PC-9 (cell line): ENCODE results near the gene HTR3B. TPM values are rescaled to one million over a fixed set of nuclear protein-coding genes. Genes with fewer than 3 reads are reported as not detected.

Experiments used
- Bru-seq: library from RNA; stranded (reverse); fragments of 400-500 nt; gene quantifications from one replicate; lab custom pipeline; 2021; lab: Mats Ljungman, UMichigan
- BruChase-seq, 2 experiments: library from RNA; stranded (reverse); fragments of 400-500 nt; gene quantifications; one replicate each; lab custom pipeline; 2021; lab: Mats Ljungman, UMichigan
- BruUV-seq: library from RNA; stranded (reverse); fragments of 400-500 nt; replicated peaks from 2 replicates; lab custom pipeline; 2021; lab: Mats Ljungman, UMichigan
- CTCF ChIA-PET: fragments of 300-600 bp; sonication (Branson Sonifier 250); formaldehyde crosslinking; loops from one replicate; lab custom pipeline; 2022; ENCODE audit warnings: antibody characterized with exemption; lab: Charles Lee
- POLR2A ChIA-PET: fragments of 300-600 bp; sonication (Branson Sonifier 250); formaldehyde crosslinking; loops from one replicate; lab custom pipeline; 2022; ENCODE audit warnings: antibody characterized with exemption; ENCODE audit not compliant: unreplicated experiment; lab: Charles Lee
- DNase-seq, 2 experiments: peaks; one replicate each; pipeline versions ENCODE4 v3.0.0 to v3.0.0-alpha.2; 2015 to 2022; ENCODE audit warnings: mixed read lengths in 1 of 2
- H2AFZ ChIP-seq: fragments of 200-600 bp; sonication (generic); 2 replicates; pipeline ENCODE4 v1.8.1; 2017; ENCODE audit warnings: antibody characterized with exemption
- H3F3A ChIP-seq: fragments of 200-600 bp; sonication (generic); 2 replicates; pipeline ENCODE4 v1.8.1; 2017; ENCODE audit warnings: antibody characterized with exemption, mild to moderate bottlenecking, low read depth; ENCODE audit not compliant: insufficient read depth
- H3K27ac ChIP-seq: fragments of 200-600 bp; sonication (generic); 2 replicates; pipeline ENCODE4 v1.6.1; 2016; ENCODE audit warnings: mixed run types
- H3K27me3 ChIP-seq: fragments of 200-600 bp; sonication (generic); 2 replicates; pipeline ENCODE4 v1.6.1; 2016; ENCODE audit warnings: low read depth, mixed run types; ENCODE audit not compliant: insufficient read depth
- H3K36me3 ChIP-seq: fragments of 200-600 bp; sonication (generic); 2 replicates; pipeline ENCODE4 v1.6.1; 2016; ENCODE audit warnings: low read depth, mixed run types
- H3K4me1 ChIP-seq: fragments of 200-600 bp; sonication (generic); replicated peaks from 2 replicates; pipeline ENCODE4 v1.6.1; 2016; ENCODE audit warnings: mixed run types; ENCODE audit not compliant: insufficient read depth
- H3K4me2 ChIP-seq: fragments of 200-600 bp; sonication (generic); 2 replicates; pipeline ENCODE4 v1.6.1; 2017; ENCODE audit warnings: mixed run types
- H3K4me3 ChIP-seq: fragments of 200-600 bp; sonication (generic); 2 replicates; pipeline ENCODE4 v1.6.1; 2016; ENCODE audit warnings: mixed run types
- H3K79me2 ChIP-seq: fragments of 200-600 bp; sonication (generic); 2 replicates; pipeline ENCODE4 v1.6.1; 2017; ENCODE audit warnings: low read depth, mixed run types
- H3K9me2 ChIP-seq: fragments of 200-600 bp; sonication (generic); 2 replicates; pipeline ENCODE4 v1.8.1; 2017; ENCODE audit warnings: mild to moderate bottlenecking; ENCODE audit not compliant: insufficient read depth
- H3K9me3 ChIP-seq: fragments of 200-600 bp; sonication (generic); 2 replicates; pipeline ENCODE4 v1.8.1; 2016; ENCODE audit warnings: low read depth; ENCODE audit not compliant: insufficient read depth
- H4K20me1 ChIP-seq: fragments of 200-600 bp; sonication (generic); 2 replicates; pipeline ENCODE4 v1.8.1; 2017; ENCODE audit not compliant: insufficient read depth
- CTCF ChIP-seq: fragments of 200-600 bp; sonication (generic); conservative IDR thresholded peaks from 2 replicates; pipeline ENCODE4 v1.6.1; 2017; ENCODE audit warnings: mixed run types, antibody characterized with exemption, mild to moderate bottlenecking, moderate library complexity
- EZH2 ChIP-seq: fragments of 200-600 bp; sonication (generic); IDR thresholded peaks from 2 replicates; pipeline ENCODE4 v1.8.0; 2017; ENCODE audit warnings: antibody characterized with exemption, low read depth
- intact Hi-C: fragments of 100-400 bp; cut with micrococcal nuclease; formaldehyde crosslinking; loops from one replicate; pipeline ENCODE4 v1.10.0; 2022; ENCODE audit not compliant: unreplicated experiment
- long read RNA-seq: library from polyadenylated mRNA; stranded (forward); transcript quantifications from one replicate; pipeline ENCODE4 v2.0.0, GENCODE V29; 2022
- total RNA-seq: library from RNA; stranded (reverse); gene quantifications from 2 replicates; pipeline ENCODE4 v1.2.3, GENCODE V29; 2021

The HTR3B gene, protein sequence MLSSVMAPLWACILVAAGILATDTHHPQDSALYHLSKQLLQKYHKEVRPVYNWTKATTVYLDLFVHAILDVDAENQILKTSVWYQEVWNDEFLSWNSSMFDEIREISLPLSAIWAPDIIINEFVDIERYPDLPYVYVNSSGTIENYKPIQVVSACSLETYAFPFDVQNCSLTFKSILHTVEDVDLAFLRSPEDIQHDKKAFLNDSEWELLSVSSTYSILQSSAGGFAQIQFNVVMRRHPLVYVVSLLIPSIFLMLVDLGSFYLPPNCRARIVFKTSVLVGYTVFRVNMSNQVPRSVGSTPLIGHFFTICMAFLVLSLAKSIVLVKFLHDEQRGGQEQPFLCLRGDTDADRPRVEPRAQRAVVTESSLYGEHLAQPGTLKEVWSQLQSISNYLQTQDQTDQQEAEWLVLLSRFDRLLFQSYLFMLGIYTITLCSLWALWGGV
- not detected in 2 replicates for total RNA-seq
- not detected for Bru-seq, nascent RNA
- BruChase-seq, experiment 1, labeled RNA remaining after a 2-hour chase: percentile 5 among the genes with signal in this experiment
- percentile 0 among the genes with signal in this experiment for BruChase-seq, experiment 2, labeled RNA remaining after a 6-hour chase
- long read RNA-seq: 0 reads

DNA sequence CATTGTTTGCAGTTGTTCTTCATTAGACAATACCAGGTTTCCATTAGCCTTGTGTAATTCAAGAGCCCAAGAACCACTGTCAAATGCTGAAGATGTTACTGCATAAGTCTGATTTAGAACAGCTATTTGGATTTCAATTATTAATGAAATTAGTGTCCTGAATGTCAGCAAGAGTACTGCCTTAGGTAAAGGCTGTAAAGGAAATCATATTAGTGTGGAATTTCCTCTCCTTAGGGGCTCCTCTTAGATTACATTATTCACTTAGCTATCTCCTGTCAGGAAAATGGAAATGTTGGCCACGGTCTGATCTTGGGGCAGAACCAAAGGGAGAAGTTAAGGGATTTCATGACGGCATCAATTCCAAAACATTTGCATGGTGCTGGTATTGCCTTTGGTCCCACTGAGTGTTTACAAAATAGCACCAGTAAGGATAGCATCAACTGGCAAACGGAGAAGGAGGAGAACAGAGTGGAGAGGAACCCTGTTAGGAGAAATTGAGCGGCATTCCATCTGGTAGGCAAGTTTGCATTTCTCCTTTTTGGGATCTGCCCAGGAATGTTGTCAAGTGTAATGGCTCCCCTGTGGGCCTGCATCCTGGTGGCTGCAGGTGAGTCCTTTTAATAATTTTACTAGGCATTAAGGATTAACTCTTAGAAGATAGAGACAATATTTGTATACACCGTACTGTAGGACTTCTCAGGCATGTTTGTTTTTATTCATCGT lies at the start of gene HTR3B:
Gene HTR3B, plus strand, starts transcription at position 418 of the 723 bp plus-strand sequence. Its CDS starts 138 bp downstream, at position 556.
- no peak for DNase-seq
- no TSS peak for BruUV-seq
- no peaks in the 10 kb centered on the region for H3F3A ChIP-seq
- H2AFZ ChIP-seq: no peak within 1 kb of the TSS
- H3K9me2 ChIP-seq: no peaks in the 10 kb centered on the region
- peaks cover 99% of the 10 kb centered on the region for H3K27me3 ChIP-seq
- intact Hi-C loops: no loop called here
- no peaks in the 10 kb centered on the region for H3K36me3 ChIP-seq
- POLR2A ChIA-PET: no interaction called here
- no peaks in the 10 kb centered on the region for H4K20me1 ChIP-seq
- H3K4me3 ChIP-seq: no peak within 1 kb of the TSS
- no peaks in the 10 kb centered on the region for H3K4me1 ChIP-seq
- CTCF ChIA-PET: no interaction called here
- H3K4me2 ChIP-seq: no peak within 1 kb of the TSS
- H3K9me3 ChIP-seq: no peaks in the 10 kb centered on the region
- TF ChIP-seq CTCF (no peak), EZH2 (no peak)
- no peak within 1 kb of the TSS for H3K27ac ChIP-seq
- H3K79me2 ChIP-seq: no peaks in the 10 kb centered on the region

DNA sequence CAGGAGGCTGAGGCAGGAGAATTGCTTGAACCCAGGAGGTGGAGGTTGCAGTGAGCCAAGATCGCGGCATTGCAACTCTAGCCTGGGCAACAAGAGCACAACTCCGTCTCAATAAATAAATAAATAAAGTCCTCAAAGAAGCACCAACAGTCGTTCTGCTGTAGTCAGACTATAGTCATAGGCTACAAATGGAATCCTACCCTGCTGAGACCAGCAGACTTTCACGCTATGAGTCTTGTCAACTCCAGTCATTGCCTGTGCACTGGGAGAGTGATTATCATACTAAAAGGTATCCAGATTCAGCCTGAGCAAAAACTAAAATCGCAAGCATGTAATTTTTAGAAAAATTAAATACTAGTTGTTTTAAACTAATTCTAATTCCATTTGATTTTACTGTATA lies 48.8 kb upstream of the HTR3B start:
- Histone ChIP-seq H3K27ac (no peak overlapping the region), H3K4me3 (no peak overlapping the region), H3K4me2 (no peak overlapping the region), H3K36me3 (no peaks in the 10 kb centered on the region), H2AFZ (no peak overlapping the region), H3K9me3 (no peaks in the 10 kb centered on the region), H4K20me1 (peaks cover 3% of the 10 kb centered on the region; the same call in 1 of the 2 replicates), H3K9me2 (no peaks in the 10 kb centered on the region), H3F3A (no peaks in the 10 kb centered on the region), H3K4me1 (peaks cover 6% of the 10 kb centered on the region), H3K27me3 (no peaks in the 10 kb centered on the region), H3K79me2 (no peaks in the 10 kb centered on the region)
- no TSS peak for BruUV-seq
- intact Hi-C loops: no loop called here
- POLR2A ChIA-PET: no interaction called here
- CTCF ChIA-PET: no interaction called here
- TF ChIP-seq EZH2 (no peak), CTCF (no peak)
- DNase-seq: no peak

DNA sequence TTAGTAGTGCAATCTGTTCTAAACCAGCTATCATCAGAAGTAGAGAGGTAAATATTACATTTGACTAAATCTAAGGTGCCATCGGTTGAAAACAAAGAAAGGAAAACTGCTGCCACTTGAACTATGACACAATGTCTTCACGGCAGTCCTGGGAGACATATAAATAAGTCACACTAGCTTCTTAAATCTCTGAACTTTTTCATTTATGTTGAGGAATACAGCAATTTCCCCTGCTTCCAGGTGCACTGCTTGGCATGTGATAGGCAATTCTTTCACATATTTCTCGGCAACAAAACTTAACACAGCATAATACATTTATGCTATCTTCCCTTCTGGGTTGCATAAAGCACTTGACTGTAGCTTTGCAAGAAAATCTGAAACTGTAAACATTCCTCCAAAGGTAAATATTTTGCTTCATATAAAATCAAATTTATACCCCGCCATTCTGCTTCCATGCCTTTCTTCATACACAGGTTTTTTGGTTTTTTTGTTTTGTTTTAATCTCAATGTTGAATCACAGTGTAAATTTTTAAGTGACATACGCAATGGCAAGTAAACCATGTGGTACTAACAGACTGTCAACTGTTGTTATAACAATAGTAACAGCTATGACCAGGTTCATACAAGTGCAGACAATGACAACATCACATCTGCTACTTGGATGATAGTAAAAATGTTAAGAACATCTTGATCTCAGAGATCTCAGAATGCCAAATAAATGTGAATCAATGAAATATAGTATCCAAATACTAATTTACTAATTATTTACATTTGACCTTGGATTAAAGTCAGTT lies 47.4 kb upstream of the HTR3B start:
- no peak for TF ChIP-seq CTCF
- H3K36me3 ChIP-seq: no peaks in the 10 kb centered on the region
- DNase-seq: no peak
- peaks cover 6% of the 10 kb centered on the region for H3K4me1 ChIP-seq
- H3K9me3 ChIP-seq: no peaks in the 10 kb centered on the region
- no TSS peak for BruUV-seq
- H3K27me3 ChIP-seq: no peaks in the 10 kb centered on the region
- H4K20me1 ChIP-seq: peaks cover 3% of the 10 kb centered on the region; the same call in 1 of the 2 replicates
- no peaks in the 10 kb centered on the region for H3K9me2 ChIP-seq
- no peak overlapping the region for H3K4me2 ChIP-seq
- no peaks in the 10 kb centered on the region for H3K79me2 ChIP-seq
- CTCF ChIA-PET: no interaction called here
- no peak overlapping the region for H2AFZ ChIP-seq
- POLR2A ChIA-PET: no interaction called here
- H3F3A ChIP-seq: no peaks in the 10 kb centered on the region
- H3K27ac ChIP-seq: no peak overlapping the region
- intact Hi-C loops: no loop called here
- H3K4me3 ChIP-seq: no peak overlapping the region
